DOHH2 (cell line): Measurements from ENCODE around the gene NOL3.
A peak's percentile ranks its signal among the peaks of the same experiment; 100 is the strongest.

Source experiments
- H3F3A ChIP-seq: fragments of 200-600 bp; sonication (generic), shearing (Covaris generic); 2 replicates; pipeline ENCODE4 v1.6.0; 2016; ENCODE audit warnings: antibody characterized with exemption, mild to moderate bottlenecking; ENCODE audit not compliant: control insufficient read depth, insufficient read depth
- H3K27ac ChIP-seq: fragments of 200-600 bp; sonication (generic); 2 replicates; pipeline ENCODE4 v1.5.1; 2014; ENCODE audit warnings: low read depth, mild to moderate bottlenecking, low read length, moderate library complexity
- H3K27me3 ChIP-seq: fragments of 200-600 bp; sonication (generic); 2 replicates; pipeline ENCODE4 v1.6.1; 2014; ENCODE audit warnings: mild to moderate bottlenecking, low read length, mixed read lengths; ENCODE audit not compliant: control insufficient read depth
- H3K36me3 ChIP-seq: fragments of 200-600 bp; sonication (generic); 2 replicates; pipeline ENCODE4 v1.6.1; 2014; ENCODE audit warnings: mild to moderate bottlenecking, low read length, moderate library complexity, mixed read lengths; ENCODE audit not compliant: control insufficient read depth
- H3K4me1 ChIP-seq: fragments of 200-600 bp; sonication (generic); 2 replicates; pipeline ENCODE4 v1.6.1; 2014; ENCODE audit warnings: mild to moderate bottlenecking, low read length, mixed read lengths; ENCODE audit not compliant: control insufficient read depth
- H3K4me2 ChIP-seq: fragments of 200-600 bp; sonication (generic); 2 replicates; pipeline ENCODE4 v1.6.0; 2014; ENCODE audit warnings: mild to moderate bottlenecking, low read length, moderate library complexity
- H3K4me3 ChIP-seq: fragments of 200-600 bp; sonication (generic); 2 replicates; pipeline ENCODE4 v1.5.1; 2014; ENCODE audit warnings: mild to moderate bottlenecking, low read length, mixed read lengths
- H3K79me2 ChIP-seq: fragments of 200-600 bp; sonication (generic); 2 replicates; pipeline ENCODE4 v1.6.1; 2014; ENCODE audit warnings: mild to moderate bottlenecking, low read length, mixed read lengths; ENCODE audit not compliant: control insufficient read depth
- H3K9me2 ChIP-seq: fragments of 200-600 bp; sonication (generic); replicated peaks from 2 replicates; pipeline ENCODE4 v1.6.1; 2014; ENCODE audit warnings: mild to moderate bottlenecking, low read length, mixed read lengths; ENCODE audit not compliant: control insufficient read depth
- H3K9me3 ChIP-seq: fragments of 200-600 bp; sonication (generic); 2 replicates; pipeline ENCODE4 v1.6.1; 2014; ENCODE audit warnings: antibody characterized with exemption, low read length, mixed read lengths; ENCODE audit not compliant: control insufficient read depth, insufficient read depth
- H4K20me1 ChIP-seq: fragments of 200-600 bp; sonication (generic); 2 replicates; pipeline ENCODE4 v1.6.0; 2014; ENCODE audit warnings: low read depth, mild to moderate bottlenecking, antibody characterized with exemption, low read length, moderate library complexity; ENCODE audit not compliant: control insufficient read depth, insufficient read depth
- CTCF ChIP-seq: fragments of 200-600 bp; sonication (generic); IDR thresholded peaks from one replicate; pipeline ENCODE4 v1.5.1; 2014; ENCODE audit warnings: antibody characterized with exemption, mild to moderate bottlenecking, low read depth, low read length; ENCODE audit not compliant: poor library complexity, severe bottlenecking
- EZH2phosphoT487 ChIP-seq: fragments of 200-600 bp; sonication (generic); IDR thresholded peaks from 2 replicates; pipeline ENCODE4 v1.6.1; 2017; ENCODE audit warnings: borderline replicate concordance, mild to moderate bottlenecking, antibody characterized with exemption, low read length, moderate library complexity, mixed read lengths

The NOL3 gene

GRCh38 chr16:67156143-67156844 is 14.0 kb upstream of the NOL3 start:
- peaks cover 17% of the 10 kb centered on the region for H3K27me3 ChIP-seq
- H4K20me1 ChIP-seq: peaks cover 9% of the 10 kb centered on the region; the same call in 1 of the 2 replicates

GRCh38 chr16:67157106-67157748 is 13.1 kb upstream of the NOL3 start:
- no peaks in the 10 kb centered on the region for H3K79me2 ChIP-seq
- H3K27ac ChIP-seq: no peak overlapping the region
- H3K36me3 ChIP-seq: no peaks in the 10 kb centered on the region
- no peaks in the 10 kb centered on the region for H3K9me2 ChIP-seq
- H3K4me2 ChIP-seq: no peak overlapping the region
- no peak overlapping the region for H3K4me3 ChIP-seq
- H3K4me1 ChIP-seq: peaks cover 31% of the 10 kb centered on the region
- TF ChIP-seq CTCF: no peak
- H3F3A ChIP-seq: peaks cover 13% of the 10 kb centered on the region
- peaks cover 9% of the 10 kb centered on the region; the same call in 1 of the 2 replicates for H4K20me1 ChIP-seq
- peaks cover 16% of the 10 kb centered on the region for H3K27me3 ChIP-seq
- H3K9me3 ChIP-seq: no peaks in the 10 kb centered on the region

More at GRCh38 chr16:67156143-67156844, 14.0 kb upstream of the NOL3 start:
- Histone ChIP-seq H3K4me1 (peaks cover 31% of the 10 kb centered on the region), H3K4me3 (no peak overlapping the region), H3K36me3 (no peaks in the 10 kb centered on the region), H3K27ac (no peak overlapping the region), H3K4me2 (no peak overlapping the region), H3K9me2 (no peaks in the 10 kb centered on the region), H3K79me2 (no peaks in the 10 kb centered on the region), H3K9me3 (no peaks in the 10 kb centered on the region), H3F3A (peaks cover 13% of the 10 kb centered on the region)
- TF ChIP-seq EZH2phosphoT487 (no peak), CTCF (no peak)

GRCh38 chr16:67157892-67158635 is 12.3 kb upstream of the NOL3 start:
- TF ChIP-seq CTCF: no peak
- Histone ChIP-seq H3K4me2 (peak overlapping the region; percentile 93), H3K9me3 (no peaks in the 10 kb centered on the region), H3K4me1 (peaks cover 36% of the 10 kb centered on the region), H4K20me1 (peaks cover 13% of the 10 kb centered on the region; the same call in 1 of the 2 replicates), H3K27ac (no peak overlapping the region), H3F3A (peaks cover 13% of the 10 kb centered on the region), H3K36me3 (no peaks in the 10 kb centered on the region), H3K4me3 (peak overlapping the region; percentile 90), H3K79me2 (no peaks in the 10 kb centered on the region), H3K9me2 (no peaks in the 10 kb centered on the region), H3K27me3 (peaks cover 25% of the 10 kb centered on the region)
